DND-41 (cell line): ENCODE measurements around the gene PREX1.

Experiments
- ATAC-seq: fragments of 200-7000 bp; cut with Tn5 transposase; 3 replicates; pipeline ENCODE4 v1.9.1; 2021; ENCODE audit warnings: low read depth; ENCODE audit not compliant: insufficient read depth
- DNase-seq: peaks from one replicate; pipeline ENCODE4 v3.0.0-alpha.2; 2020
- H2AFZ ChIP-seq: 2 replicates; pipeline ENCODE4 v1.6.0; 2012; ENCODE audit warnings: low read depth, low read length
- H3K27ac ChIP-seq: 2 replicates; pipeline ENCODE4 v1.5.1; 2012; ENCODE audit warnings: low read length, inconsistent platforms
- H3K27me3 ChIP-seq: fragments of 200-600 bp; sonication (generic); 2 replicates; pipeline ENCODE4 v1.6.0; 2012; ENCODE audit warnings: low read length, mild to moderate bottlenecking, inconsistent platforms; ENCODE audit not compliant: insufficient read depth, poor library complexity
- H3K36me3 ChIP-seq: 2 replicates; pipeline ENCODE4 v1.5.1; 2012; ENCODE audit warnings: low read length, inconsistent platforms; ENCODE audit not compliant: insufficient read depth
- H3K4me1 ChIP-seq: 2 replicates; pipeline ENCODE4 v1.5.1; 2012; ENCODE audit warnings: mild to moderate bottlenecking, low read length; ENCODE audit not compliant: insufficient read depth
- H3K4me2 ChIP-seq: 2 replicates; pipeline ENCODE4 v1.6.0; 2012; ENCODE audit warnings: mild to moderate bottlenecking, moderate library complexity, low read length, inconsistent platforms; ENCODE audit not compliant: insufficient read depth
- H3K4me3 ChIP-seq, 2 experiments: fragments of 200-600 bp in 1 of 2; shearing (Covaris generic) in 1 of 2; 2 replicates each; pipeline ENCODE4 v1.5.1; 2012 to 2016; ENCODE audit warnings: inconsistent platforms in 2 of 2, low read length in 2 of 2, mild to moderate bottlenecking in 2 of 2, low read depth in 1 of 2, moderate library complexity in 1 of 2
- H3K79me2 ChIP-seq: 2 replicates; pipeline ENCODE4 v1.6.0; 2012; ENCODE audit warnings: low read length, inconsistent platforms; ENCODE audit not compliant: insufficient read depth
- H3K9ac ChIP-seq: 2 replicates; pipeline ENCODE4 v1.6.0; 2012; ENCODE audit warnings: low read depth, mild to moderate bottlenecking, inconsistent platforms, low read length, moderate library complexity
- H3K9me3 ChIP-seq: 2 replicates; pipeline ENCODE4 v1.5.1; 2012; ENCODE audit warnings: low read length, moderate library complexity, mild to moderate bottlenecking, inconsistent platforms; ENCODE audit not compliant: insufficient read depth, severe bottlenecking
- H4K20me1 ChIP-seq: 2 replicates; pipeline ENCODE4 v1.6.0; 2012; ENCODE audit warnings: low read length; ENCODE audit not compliant: insufficient read depth
- EZH2 ChIP-seq: IDR thresholded peaks from 3 replicates; pipeline ENCODE4 v1.6.1; 2012; ENCODE audit warnings: borderline replicate concordance, low read depth, mild to moderate bottlenecking, moderate library complexity, low read length, inconsistent platforms; ENCODE audit not compliant: severe bottlenecking
- TF ChIP-seq, protein P1 (sequence below): IDR thresholded peaks from 2 replicates; pipeline ENCODE4 v1.5.1; 2012; ENCODE audit warnings: borderline replicate concordance, low read length, moderate library complexity, mild to moderate bottlenecking; ENCODE audit not compliant: poor library complexity, severe bottlenecking; ENCODE audit errors: extremely low read depth

The PREX1 gene

DNA sequence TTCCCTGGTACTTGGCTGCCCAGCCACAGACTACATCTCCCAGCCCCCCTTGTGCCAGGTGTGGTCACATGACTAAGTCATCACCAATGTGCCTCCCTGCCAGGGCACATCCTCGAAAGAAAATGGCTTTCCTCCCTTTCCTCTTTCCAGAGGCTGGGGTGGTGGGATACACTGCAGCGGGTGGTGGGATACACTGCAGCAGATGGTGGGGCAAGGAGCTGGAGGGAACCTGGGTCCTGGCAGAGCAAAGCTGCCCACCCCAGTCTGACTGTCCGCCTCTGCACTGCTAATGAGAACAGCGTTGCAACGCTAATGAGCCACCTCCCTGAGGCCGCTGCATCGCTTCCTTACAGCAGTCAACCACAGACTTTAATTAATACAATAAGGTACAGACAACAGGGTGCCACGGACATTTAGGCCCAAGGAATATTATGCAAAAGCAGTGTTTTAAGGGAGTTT lies 125.3 kb downstream of the PREX1 start:
- H3K36me3 ChIP-seq = no peaks in the 10 kb centered on the region
- H3K9me3 ChIP-seq = no peaks in the 10 kb centered on the region
- H4K20me1 ChIP-seq = no peaks in the 10 kb centered on the region
- H3K4me1 ChIP-seq = no peaks in the 10 kb centered on the region
- H2AFZ ChIP-seq = no peak overlapping the region
- H3K9ac ChIP-seq = no peak overlapping the region
- no peak overlapping the region for H3K27ac ChIP-seq
- no peak overlapping the region for H3K4me3 ChIP-seq
- no peaks in the 10 kb centered on the region for H3K79me2 ChIP-seq
- H3K4me2 ChIP-seq = no peak overlapping the region
- no peaks in the 10 kb centered on the region for H3K27me3 ChIP-seq
- ATAC-seq = no peak
- DNase-seq = no peak
- no peak for TF ChIP-seq EZH2
- TF ChIP-seq, protein P1, sequence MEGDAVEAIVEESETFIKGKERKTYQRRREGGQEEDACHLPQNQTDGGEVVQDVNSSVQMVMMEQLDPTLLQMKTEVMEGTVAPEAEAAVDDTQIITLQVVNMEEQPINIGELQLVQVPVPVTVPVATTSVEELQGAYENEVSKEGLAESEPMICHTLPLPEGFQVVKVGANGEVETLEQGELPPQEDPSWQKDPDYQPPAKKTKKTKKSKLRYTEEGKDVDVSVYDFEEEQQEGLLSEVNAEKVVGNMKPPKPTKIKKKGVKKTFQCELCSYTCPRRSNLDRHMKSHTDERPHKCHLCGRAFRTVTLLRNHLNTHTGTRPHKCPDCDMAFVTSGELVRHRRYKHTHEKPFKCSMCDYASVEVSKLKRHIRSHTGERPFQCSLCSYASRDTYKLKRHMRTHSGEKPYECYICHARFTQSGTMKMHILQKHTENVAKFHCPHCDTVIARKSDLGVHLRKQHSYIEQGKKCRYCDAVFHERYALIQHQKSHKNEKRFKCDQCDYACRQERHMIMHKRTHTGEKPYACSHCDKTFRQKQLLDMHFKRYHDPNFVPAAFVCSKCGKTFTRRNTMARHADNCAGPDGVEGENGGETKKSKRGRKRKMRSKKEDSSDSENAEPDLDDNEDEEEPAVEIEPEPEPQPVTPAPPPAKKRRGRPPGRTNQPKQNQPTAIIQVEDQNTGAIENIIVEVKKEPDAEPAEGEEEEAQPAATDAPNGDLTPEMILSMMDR = no peak

DNA sequence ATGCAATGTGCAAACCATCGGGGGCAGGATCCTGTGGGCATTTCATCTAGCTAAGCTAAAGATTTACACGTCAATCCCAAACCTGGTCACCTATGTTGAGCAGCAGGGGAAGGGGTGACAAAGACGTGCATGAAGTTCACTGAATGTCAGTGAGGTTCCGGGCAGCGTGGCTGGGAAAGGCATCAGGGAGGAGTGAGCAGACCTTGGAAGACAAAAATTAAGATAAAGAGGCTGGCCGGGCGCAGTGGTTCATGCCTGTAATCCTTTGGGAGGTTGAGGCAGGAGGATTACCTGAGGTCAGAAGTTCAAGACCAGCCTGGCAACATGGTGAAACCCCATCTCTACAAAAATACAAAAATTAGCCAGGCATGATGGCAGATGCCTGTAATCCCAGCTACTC lies 126.1 kb downstream of the PREX1 start:
- H3K36me3 ChIP-seq = no peaks in the 10 kb centered on the region
- H4K20me1 ChIP-seq = no peaks in the 10 kb centered on the region

DNA sequence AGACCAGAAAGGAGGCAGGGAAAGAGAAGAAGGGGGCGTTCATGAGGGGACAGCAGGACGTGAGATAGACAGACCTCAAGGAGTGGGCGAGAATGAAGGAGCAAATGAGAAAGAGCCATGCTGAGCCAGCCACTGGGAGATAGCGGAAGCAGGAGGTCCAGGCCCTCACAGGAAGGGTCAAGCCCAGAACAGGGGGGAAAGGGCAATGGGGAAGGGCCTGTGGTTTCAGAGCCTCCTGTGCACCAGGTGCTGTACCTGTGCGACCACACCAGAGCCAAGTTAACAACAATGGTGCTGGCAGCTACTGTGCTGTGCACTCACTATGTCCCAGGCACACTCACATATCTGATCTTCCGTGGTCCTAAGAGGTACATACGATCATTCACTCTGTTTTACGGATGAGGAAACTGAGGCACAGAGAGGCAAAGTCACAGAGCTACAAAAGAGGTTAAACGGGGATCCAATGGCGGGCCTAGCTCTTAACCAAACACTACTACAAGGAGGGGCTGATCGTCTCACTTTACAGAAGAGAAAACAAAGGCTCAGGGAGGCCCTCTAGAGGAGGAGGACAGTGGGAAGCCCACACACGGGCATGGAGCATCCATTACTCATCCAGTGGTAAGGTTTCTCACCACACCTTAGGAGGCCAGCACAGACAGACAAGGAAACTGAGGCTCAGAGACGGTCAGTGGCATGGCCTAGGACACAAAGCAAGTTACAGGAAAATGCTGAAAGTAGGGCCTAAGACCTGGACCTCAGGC lies 129.1 kb downstream of the PREX1 start:
- no peak for ATAC-seq
- H3K36me3 ChIP-seq = no peaks in the 10 kb centered on the region
- H2AFZ ChIP-seq = no peak overlapping the region

More for the DNA sequence above, 126.1 kb downstream of the PREX1 start:
- no peak overlapping the region for H3K4me2 ChIP-seq
- H3K27me3 ChIP-seq = no peaks in the 10 kb centered on the region
- no peak overlapping the region for H2AFZ ChIP-seq
- H3K9me3 ChIP-seq = no peaks in the 10 kb centered on the region
- H3K27ac ChIP-seq = no peak overlapping the region
- H3K4me1 ChIP-seq = no peaks in the 10 kb centered on the region
- no peak overlapping the region for H3K4me3 ChIP-seq
- no peaks in the 10 kb centered on the region for H3K79me2 ChIP-seq
- no peak overlapping the region for H3K9ac ChIP-seq
- no peak for ATAC-seq
- DNase-seq = no peak
- no peak for TF ChIP-seq EZH2
- TF ChIP-seq, protein P1 = no peak

More for the DNA sequence above, 129.1 kb downstream of the PREX1 start:
- H3K4me3 ChIP-seq = no peak overlapping the region
- H3K27me3 ChIP-seq = no peaks in the 10 kb centered on the region
- H3K27ac ChIP-seq = no peak overlapping the region
- no peaks in the 10 kb centered on the region for H3K79me2 ChIP-seq
- H4K20me1 ChIP-seq = no peaks in the 10 kb centered on the region
- no peak for DNase-seq
- no peaks in the 10 kb centered on the region for H3K9me3 ChIP-seq
- no peak overlapping the region for H3K9ac ChIP-seq
- no peak overlapping the region for H3K4me2 ChIP-seq
- no peak for TF ChIP-seq EZH2
- TF ChIP-seq, protein P1 = peak; percentile 24
- H3K4me1 ChIP-seq = no peaks in the 10 kb centered on the region
